ENCODE results near the gene RNF144B. TPM values are rescaled to one million over a fixed set of nuclear protein-coding genes. Genes with fewer than 3 reads are reported as not detected.

RNF144B gene
- total and polyA plus RNA-seq, 9 donors = 2.7 to 11.7 (median 6.5) TPM

- Histone ChIP-seq H3K9me3 (replicated peaks; ENCODE audit: control insufficient read depth, low read depth, low read length) (no peaks in the 10 kb centered on the region), H3K36me3 (ENCODE audit: control insufficient read depth, insufficient read depth, low read length) (no peaks in the 10 kb centered on the region), H3K4me1 (ENCODE audit: control insufficient read depth, insufficient read depth, low read length) (no peaks in the 10 kb centered on the region), H3K4me3 (ENCODE audit: low read length) (no peak overlapping the region), H3K27me3 (ENCODE audit: control insufficient read depth, insufficient read depth, low read length) (no peaks in the 10 kb centered on the region), H3K27ac (ENCODE audit: low read length) (no peak overlapping the region)
- no peak for DNase-seq
- 89% methylated on average over 20 of the region's 25 CpGs for WGBS (ENCODE audit: insufficient coverage)
Observed at GRCh38 chr6:18368277-18369105, 18.7 kb upstream of the RNF144B start.

GRCh38 chr6:18371010-18371409 is 16.1 kb upstream of the RNF144B start:
- no peak for DNase-seq
- Histone ChIP-seq H3K4me1 (ENCODE audit: control insufficient read depth, insufficient read depth, low read length) (no peaks in the 10 kb centered on the region), H3K27me3 (ENCODE audit: control insufficient read depth, insufficient read depth, low read length) (no peaks in the 10 kb centered on the region), H3K4me3 (ENCODE audit: low read length) (no peak overlapping the region), H3K27ac (ENCODE audit: low read length) (no peak overlapping the region), H3K36me3 (ENCODE audit: control insufficient read depth, insufficient read depth, low read length) (no peaks in the 10 kb centered on the region), H3K9me3 (replicated peaks; ENCODE audit: control insufficient read depth, low read depth, low read length) (no peaks in the 10 kb centered on the region)
- WGBS (ENCODE audit: insufficient coverage) = 100% methylated on average over 2 of the region's 5 CpGs

GRCh38 chr6:18371656-18372055 is 15.5 kb upstream of the RNF144B start:
- H3K36me3 ChIP-seq (ENCODE audit: control insufficient read depth, insufficient read depth, low read length) = no peaks in the 10 kb centered on the region
- no peaks in the 10 kb centered on the region for H3K27me3 ChIP-seq (ENCODE audit: control insufficient read depth, insufficient read depth, low read length)
- H3K27ac ChIP-seq (ENCODE audit: low read length) = no peak overlapping the region
- no peak overlapping the region for H3K4me3 ChIP-seq (ENCODE audit: low read length)
- H3K9me3 ChIP-seq (replicated peaks; ENCODE audit: control insufficient read depth, low read depth, low read length) = no peaks in the 10 kb centered on the region
- no peaks in the 10 kb centered on the region for H3K4me1 ChIP-seq (ENCODE audit: control insufficient read depth, insufficient read depth, low read length)
- no peak for DNase-seq
- 71% methylated on average over 1 of the region's 2 CpGs for WGBS (ENCODE audit: insufficient coverage)

- no peak overlapping the region for H3K4me3 ChIP-seq (ENCODE audit: low read length)
- no peaks in the 10 kb centered on the region for H3K36me3 ChIP-seq (ENCODE audit: control insufficient read depth, insufficient read depth, low read length)
- H3K4me1 ChIP-seq (ENCODE audit: control insufficient read depth, insufficient read depth, low read length) = no peaks in the 10 kb centered on the region
- no peak overlapping the region for H3K27ac ChIP-seq (ENCODE audit: low read length)
- no peaks in the 10 kb centered on the region for H3K27me3 ChIP-seq (ENCODE audit: control insufficient read depth, insufficient read depth, low read length)
- DNase-seq = no peak
- no peaks in the 10 kb centered on the region for H3K9me3 ChIP-seq (replicated peaks; ENCODE audit: control insufficient read depth, low read depth, low read length)
- WGBS (ENCODE audit: insufficient coverage) = no CpG with 5 or more reads among the region's 4 CpGs
Observed at GRCh38 chr6:18380158-18380836, 6.9 kb upstream of the RNF144B start.

DNA sequence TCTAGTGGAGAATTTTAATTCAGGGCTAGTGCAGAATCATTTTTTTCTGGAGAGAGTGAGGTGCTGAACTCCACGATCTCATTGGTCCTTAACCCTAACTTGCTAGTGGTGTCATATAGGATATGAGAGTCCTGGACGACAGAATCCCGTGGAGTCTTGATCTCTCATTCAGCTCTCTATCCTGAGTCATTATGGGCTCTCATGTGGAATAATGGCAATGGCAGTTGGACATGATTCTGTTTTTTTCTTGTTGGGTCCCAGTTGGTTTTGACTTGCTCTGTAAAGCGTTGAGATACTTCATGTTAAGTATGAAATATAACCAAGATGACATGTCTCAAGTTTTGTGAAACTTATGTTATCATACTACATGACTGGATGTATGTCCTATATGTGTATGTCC is 6.3 kb upstream of the RNF144B start:
- no peaks in the 10 kb centered on the region for H3K9me3 ChIP-seq (replicated peaks; ENCODE audit: control insufficient read depth, low read depth, low read length)
- DNase-seq = no peak
- WGBS (ENCODE audit: insufficient coverage) = 100% methylated on average over 1 of the region's 4 CpGs
- H3K27ac ChIP-seq (ENCODE audit: low read length) = no peak overlapping the region
- H3K4me1 ChIP-seq (ENCODE audit: control insufficient read depth, insufficient read depth, low read length) = no peaks in the 10 kb centered on the region
- no peak overlapping the region for H3K4me3 ChIP-seq (ENCODE audit: low read length)
- H3K36me3 ChIP-seq (ENCODE audit: control insufficient read depth, insufficient read depth, low read length) = no peaks in the 10 kb centered on the region
- H3K27me3 ChIP-seq (ENCODE audit: control insufficient read depth, insufficient read depth, low read length) = no peaks in the 10 kb centered on the region

DNA sequence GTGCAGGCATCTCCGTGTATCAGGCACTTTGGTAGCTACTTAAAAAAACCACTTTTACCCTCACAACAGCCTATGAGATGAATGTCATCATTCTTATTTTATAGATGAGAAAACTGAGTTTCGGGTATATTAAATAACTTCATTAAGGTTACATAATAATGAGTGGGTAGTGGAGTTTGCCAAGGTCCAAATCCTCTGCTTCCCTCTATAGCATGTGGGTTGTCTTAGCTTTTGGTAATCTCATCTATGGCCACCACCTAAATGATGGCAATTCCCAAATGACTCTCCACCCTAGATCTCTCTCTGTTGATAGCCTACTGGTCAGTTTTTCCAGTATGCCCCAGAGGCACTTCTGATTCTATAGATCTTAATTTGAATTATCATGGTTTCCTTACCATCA is 3.7 kb upstream of the RNF144B start:
- peaks cover 4% of the 10 kb centered on the region for H3K27me3 ChIP-seq (ENCODE audit: control insufficient read depth, insufficient read depth, low read length)
- DNase-seq = no peak
- H3K36me3 ChIP-seq (ENCODE audit: control insufficient read depth, insufficient read depth, low read length) = no peaks in the 10 kb centered on the region
- peaks cover 9% of the 10 kb centered on the region for H3K4me1 ChIP-seq (ENCODE audit: control insufficient read depth, insufficient read depth, low read length)
- H3K4me3 ChIP-seq (ENCODE audit: low read length) = no peak overlapping the region
- no CpG with 5 or more reads among the region's 2 CpGs for WGBS (ENCODE audit: insufficient coverage)
- no peaks in the 10 kb centered on the region for H3K9me3 ChIP-seq (replicated peaks; ENCODE audit: control insufficient read depth, low read depth, low read length)
- H3K27ac ChIP-seq (ENCODE audit: low read length) = no peak overlapping the region

GRCh38 chr6:18384621-18385020 is 2.5 kb upstream of the RNF144B start:
- 86% methylated on average over 4 of the region's 4 CpGs for WGBS (ENCODE audit: insufficient coverage)
- no peak for DNase-seq
- Histone ChIP-seq H3K27ac (ENCODE audit: low read length) (no peak overlapping the region), H3K4me1 (ENCODE audit: control insufficient read depth, insufficient read depth, low read length) (peaks cover 9% of the 10 kb centered on the region), H3K9me3 (replicated peaks; ENCODE audit: control insufficient read depth, low read depth, low read length) (no peaks in the 10 kb centered on the region), H3K27me3 (ENCODE audit: control insufficient read depth, insufficient read depth, low read length) (peaks cover 4% of the 10 kb centered on the region), H3K4me3 (ENCODE audit: low read length) (no peak overlapping the region), H3K36me3 (ENCODE audit: control insufficient read depth, insufficient read depth, low read length) (no peaks in the 10 kb centered on the region)

GRCh38 chr6:18386298-18386976 is 713 bp upstream of the RNF144B start:
- H3K27me3 ChIP-seq (ENCODE audit: control insufficient read depth, insufficient read depth, low read length) = peaks cover 4% of the 10 kb centered on the region
- no peak overlapping the region for H3K27ac ChIP-seq (ENCODE audit: low read length)
- peak; percentile 40 for DNase-seq
- H3K36me3 ChIP-seq (ENCODE audit: control insufficient read depth, insufficient read depth, low read length) = no peaks in the 10 kb centered on the region
- 23% methylated on average over 4 of the region's 6 CpGs for WGBS (ENCODE audit: insufficient coverage)
- H3K9me3 ChIP-seq (replicated peaks; ENCODE audit: control insufficient read depth, low read depth, low read length) = no peaks in the 10 kb centered on the region
- no peak overlapping the region for H3K4me3 ChIP-seq (ENCODE audit: low read length)
- H3K4me1 ChIP-seq (ENCODE audit: control insufficient read depth, insufficient read depth, low read length) = peaks cover 9% of the 10 kb centered on the region

- H3K9me3 ChIP-seq (replicated peaks; ENCODE audit: control insufficient read depth, low read depth, low read length) = no peaks in the 10 kb centered on the region
- WGBS (ENCODE audit: insufficient coverage) = 100% methylated on average over 1 of the region's 3 CpGs
- no peak overlapping the region for H3K27ac ChIP-seq (ENCODE audit: low read length)
- no peaks in the 10 kb centered on the region for H3K36me3 ChIP-seq (ENCODE audit: control insufficient read depth, insufficient read depth, low read length)
- H3K27me3 ChIP-seq (ENCODE audit: control insufficient read depth, insufficient read depth, low read length) = peaks cover 4% of the 10 kb centered on the region
- DNase-seq = no peak
- peaks cover 9% of the 10 kb centered on the region for H3K4me1 ChIP-seq (ENCODE audit: control insufficient read depth, insufficient read depth, low read length)
- peak overlapping the region; percentile 52 for H3K4me3 ChIP-seq (ENCODE audit: low read length)
Observed at GRCh38 chr6:18388271-18388670, 1.1 kb downstream of the RNF144B start.

GRCh38 chr6:18388942-18389341 is 1.8 kb downstream of the RNF144B start:
- H3K4me3 ChIP-seq (ENCODE audit: low read length) = no peak overlapping the region
- no peak overlapping the region for H3K27ac ChIP-seq (ENCODE audit: low read length)
- H3K4me1 ChIP-seq (ENCODE audit: control insufficient read depth, insufficient read depth, low read length) = peaks cover 9% of the 10 kb centered on the region

More at GRCh38 chr6:18388942-18389341, 1.8 kb downstream of the RNF144B start:
- WGBS (ENCODE audit: insufficient coverage) = 83% methylated on average over 1 of the region's 1 CpG
- H3K27me3 ChIP-seq (ENCODE audit: control insufficient read depth, insufficient read depth, low read length) = peaks cover 4% of the 10 kb centered on the region
- no peaks in the 10 kb centered on the region for H3K9me3 ChIP-seq (replicated peaks; ENCODE audit: control insufficient read depth, low read depth, low read length)
- no peaks in the 10 kb centered on the region for H3K36me3 ChIP-seq (ENCODE audit: control insufficient read depth, insufficient read depth, low read length)
- DNase-seq = no peak
